GOT3 (cell line): ENCODE results near the gene SLC16A7.

Source experiments
- DNase-seq: peaks from one replicate; lab custom pipeline; 2025; ENCODE audit warnings: mixed read lengths; lab: John Stamatoyannopoulos, UW

Gene SLC16A7

GRCh38 chr12:59624732-59625460, 29.1 kb downstream of the SLC16A7 start:
- no peak for DNase-seq

GRCh38 chr12:59626382-59626781, 30.6 kb downstream of the SLC16A7 start:
- no peak for DNase-seq

- DNase-seq: no peak
These were observed 31.8 kb downstream of the SLC16A7 start for GRCh38 chr12:59627582-59627981.

- no peak for DNase-seq
These were observed 34.1 kb downstream of the SLC16A7 start for GRCh38 chr12:59629890-59630289.

GRCh38 chr12:59632408-59632807, 36.6 kb downstream of the SLC16A7 start:
- no peak for DNase-seq

GRCh38 chr12:59634254-59634653, 38.4 kb downstream of the SLC16A7 start:
- no peak for DNase-seq

GRCh38 chr12:59636945-59637691, 41.3 kb downstream of the SLC16A7 start:
- DNase-seq: no peak

- DNase-seq: no peak
These were observed 41.9 kb downstream of the SLC16A7 start for GRCh38 chr12:59637692-59638070.

- no peak for DNase-seq
These were observed 47.7 kb downstream of the SLC16A7 start for GRCh38 chr12:59643550-59643949.

GRCh38 chr12:59645242-59645641, 49.4 kb downstream of the SLC16A7 start:
- DNase-seq: no peak

- no peak for DNase-seq
These were observed 50.8 kb downstream of the SLC16A7 start for GRCh38 chr12:59646636-59647035.

- DNase-seq: no peak
These were observed 53.4 kb downstream of the SLC16A7 start for GRCh38 chr12:59649203-59649602.

- no peak for DNase-seq
These were observed 54.9 kb downstream of the SLC16A7 start for GRCh38 chr12:59650588-59651228.

GRCh38 chr12:59651229-59651920, 55.5 kb downstream of the SLC16A7 start:
- DNase-seq: no peak

GRCh38 chr12:59652130-59652529, 56.3 kb downstream of the SLC16A7 start:
- DNase-seq: no peak

- DNase-seq: no peak
These were observed 58.2 kb downstream of the SLC16A7 start for GRCh38 chr12:59654061-59654460.

- DNase-seq: no peak
These were observed 61.4 kb downstream of the SLC16A7 start for GRCh38 chr12:59657266-59657665.

GRCh38 chr12:59657711-59658110, 61.9 kb downstream of the SLC16A7 start:
- no peak for DNase-seq

- DNase-seq: no peak
These were observed 64.3 kb downstream of the SLC16A7 start for GRCh38 chr12:59660148-59660547.

- DNase-seq: no peak
These were observed 65.2 kb downstream of the SLC16A7 start for GRCh38 chr12:59660921-59661597.

- no peak for DNase-seq
These were observed 68.7 kb downstream of the SLC16A7 start for GRCh38 chr12:59664495-59664894.

- no peak for DNase-seq
These were observed 69.9 kb downstream of the SLC16A7 start for GRCh38 chr12:59665701-59666100.
